ENCODE data around the gene NHEJ1.

Gene NHEJ1

DNA sequence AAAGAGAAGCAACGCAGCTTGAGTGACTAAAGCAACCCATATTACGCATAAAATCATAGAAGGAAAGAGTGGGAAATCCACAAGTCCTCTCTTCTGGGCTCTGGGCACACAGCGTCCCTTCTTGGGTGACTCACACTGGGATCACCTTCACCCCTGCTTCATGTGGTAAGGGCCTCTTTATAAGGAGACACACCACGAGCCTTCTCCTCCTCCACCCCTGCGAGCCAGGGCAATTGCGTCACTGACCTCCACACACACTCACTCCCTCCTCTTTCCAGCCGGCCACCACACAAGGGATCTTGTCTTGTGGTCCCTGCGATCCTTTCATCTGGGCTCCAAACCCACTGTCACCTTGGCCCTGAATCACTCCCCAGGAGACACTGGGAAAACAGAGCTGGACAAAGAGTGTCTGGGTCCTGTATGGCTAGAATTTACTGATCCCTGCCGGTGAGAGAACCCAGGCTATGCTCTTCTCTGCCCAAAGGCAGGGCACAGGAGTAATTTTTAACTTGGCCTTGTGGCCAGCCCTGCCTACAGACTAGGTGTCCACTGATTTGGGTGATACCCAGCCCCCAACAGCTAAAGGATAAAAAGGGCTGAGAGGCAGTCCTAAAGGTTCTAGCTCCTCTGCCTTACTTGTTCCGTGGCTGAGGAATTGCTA lies 35.3 kb downstream of the NHEJ1 start:
- in situ Hi-C loops (cut with MboI; ENCODE audit: low pct_unique_long_range_greater_than_20kb, low sequenced_read_pairs, unreplicated experiment) = no loop called here

DNA sequence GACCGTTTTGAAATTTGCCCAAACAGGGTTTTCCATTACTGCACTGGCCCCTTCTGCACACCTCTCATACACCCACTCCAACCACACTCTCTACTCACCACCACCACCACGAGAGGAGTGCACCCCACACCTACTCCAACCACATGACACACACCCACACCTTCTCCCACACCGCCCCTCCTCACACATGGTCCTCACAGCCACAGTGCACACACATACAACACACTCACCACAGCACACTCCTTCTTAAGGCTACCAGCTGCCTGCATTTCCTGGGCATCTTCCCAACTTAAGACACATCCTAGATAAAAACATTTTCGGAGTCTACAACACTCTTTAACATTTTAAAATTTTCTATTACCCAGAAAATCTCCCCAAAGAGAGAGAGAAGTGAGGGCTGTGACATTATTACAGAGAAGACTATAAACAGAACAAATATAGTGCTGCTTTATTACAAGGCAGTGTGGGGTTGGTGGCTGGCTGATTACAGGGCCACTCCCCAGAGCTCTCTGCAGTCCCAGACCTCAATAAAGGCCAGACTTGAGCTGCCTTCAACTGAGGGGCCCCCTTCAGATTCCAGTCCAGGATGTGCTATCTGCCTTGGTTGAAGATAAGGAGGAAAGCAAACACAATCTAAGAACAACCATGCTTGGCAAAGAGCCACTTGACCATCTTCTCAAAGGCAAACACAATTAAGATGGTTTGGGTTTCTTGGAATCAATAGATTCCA lies 36.1 kb downstream of the NHEJ1 start:
- DNase-seq (ENCODE audit: low spot score) = no peak
- in situ Hi-C loops (cut with MboI; ENCODE audit: low pct_unique_long_range_greater_than_20kb, low sequenced_read_pairs, unreplicated experiment) = no loop called here
- TF ChIP-seq, protein P1, sequence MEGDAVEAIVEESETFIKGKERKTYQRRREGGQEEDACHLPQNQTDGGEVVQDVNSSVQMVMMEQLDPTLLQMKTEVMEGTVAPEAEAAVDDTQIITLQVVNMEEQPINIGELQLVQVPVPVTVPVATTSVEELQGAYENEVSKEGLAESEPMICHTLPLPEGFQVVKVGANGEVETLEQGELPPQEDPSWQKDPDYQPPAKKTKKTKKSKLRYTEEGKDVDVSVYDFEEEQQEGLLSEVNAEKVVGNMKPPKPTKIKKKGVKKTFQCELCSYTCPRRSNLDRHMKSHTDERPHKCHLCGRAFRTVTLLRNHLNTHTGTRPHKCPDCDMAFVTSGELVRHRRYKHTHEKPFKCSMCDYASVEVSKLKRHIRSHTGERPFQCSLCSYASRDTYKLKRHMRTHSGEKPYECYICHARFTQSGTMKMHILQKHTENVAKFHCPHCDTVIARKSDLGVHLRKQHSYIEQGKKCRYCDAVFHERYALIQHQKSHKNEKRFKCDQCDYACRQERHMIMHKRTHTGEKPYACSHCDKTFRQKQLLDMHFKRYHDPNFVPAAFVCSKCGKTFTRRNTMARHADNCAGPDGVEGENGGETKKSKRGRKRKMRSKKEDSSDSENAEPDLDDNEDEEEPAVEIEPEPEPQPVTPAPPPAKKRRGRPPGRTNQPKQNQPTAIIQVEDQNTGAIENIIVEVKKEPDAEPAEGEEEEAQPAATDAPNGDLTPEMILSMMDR (IDR thresholded peaks at IDR 0.05; ENCODE audit: extremely low read depth, insufficient read depth, missing control alignments) = no peak

More for the DNA sequence above, 35.3 kb downstream of the NHEJ1 start:
- DNase-seq (ENCODE audit: low spot score) = no peak
- TF ChIP-seq, protein P1 (IDR thresholded peaks at IDR 0.05; ENCODE audit: extremely low read depth, insufficient read depth, missing control alignments) = no peak

DNA sequence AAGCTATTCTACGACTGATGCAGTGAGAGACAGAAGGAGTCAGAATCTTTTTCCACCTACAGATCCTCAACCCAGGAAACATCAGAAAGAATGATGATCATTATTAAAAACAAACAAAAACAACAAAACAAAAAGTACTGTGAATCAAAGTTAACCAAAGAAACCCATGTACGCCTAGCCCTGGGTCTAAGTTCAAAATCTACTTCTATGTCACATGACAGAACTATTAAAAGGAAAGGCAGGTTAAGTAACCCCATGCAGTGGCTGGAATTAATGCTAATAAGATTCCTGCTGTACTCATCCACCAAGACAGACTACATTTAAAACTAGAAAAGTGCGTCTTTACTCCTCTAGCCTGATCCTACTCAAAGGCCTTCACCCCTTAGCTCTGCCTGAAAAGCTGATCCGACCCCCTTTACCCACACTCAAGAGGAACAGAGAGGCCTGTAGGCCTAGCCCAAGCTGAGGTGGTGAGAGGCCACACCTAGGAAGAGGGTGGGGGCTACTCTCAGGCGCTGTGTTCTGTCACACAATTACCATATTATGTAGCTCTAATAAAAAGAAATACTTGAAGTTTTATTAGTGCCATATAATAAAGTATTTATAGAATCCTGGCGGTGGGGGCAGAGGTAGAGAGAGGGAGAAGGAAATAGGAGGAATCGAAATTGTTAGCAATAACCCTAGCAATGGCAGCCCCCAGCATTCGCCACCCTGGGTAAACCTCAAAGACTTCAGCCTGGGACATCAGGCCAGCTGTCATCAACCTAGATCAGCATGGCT lies 37.1 kb downstream of the NHEJ1 start:
- in situ Hi-C loops (cut with MboI; ENCODE audit: low pct_unique_long_range_greater_than_20kb, low sequenced_read_pairs, unreplicated experiment) = no loop called here
- DNase-seq (ENCODE audit: low spot score) = no peak
- TF ChIP-seq, protein P1 (IDR thresholded peaks at IDR 0.05; ENCODE audit: extremely low read depth, insufficient read depth, missing control alignments) = no peak

DNA sequence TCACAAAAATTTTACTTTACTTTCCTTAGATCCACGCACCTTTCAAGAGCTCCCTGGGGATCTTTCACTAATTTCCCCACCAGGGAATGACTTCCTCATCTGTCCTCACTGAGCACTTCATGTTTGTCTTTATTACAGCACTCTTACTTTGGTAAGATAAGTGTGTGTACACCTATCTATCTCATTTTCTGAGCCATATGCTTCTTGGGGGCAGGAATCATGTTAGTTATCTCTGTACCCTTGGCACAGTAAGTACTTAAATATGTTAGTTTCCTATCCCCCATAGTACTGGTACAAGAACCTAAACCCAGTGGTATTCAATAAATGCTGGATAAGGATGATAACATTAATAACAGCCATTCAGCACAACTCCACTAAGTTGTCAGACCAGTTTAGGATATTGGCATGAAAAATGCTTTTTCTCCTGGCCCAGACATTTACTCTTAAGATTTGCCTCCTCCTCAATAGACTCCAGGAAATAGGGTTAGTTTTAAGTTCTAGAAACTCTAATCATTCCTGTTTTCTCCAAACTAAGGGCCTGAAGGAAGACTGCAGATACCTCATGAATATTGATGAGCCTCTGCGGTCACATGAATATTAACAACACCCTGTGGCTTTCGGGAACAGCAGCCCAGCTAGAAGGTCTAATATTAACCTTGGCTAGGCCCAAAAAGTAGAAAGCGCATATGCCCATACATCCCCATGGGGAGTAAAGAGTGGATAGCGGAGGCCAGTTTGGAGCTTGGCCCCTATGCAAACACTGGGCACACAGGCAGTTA lies 38.2 kb downstream of the NHEJ1 start:
- no peak for DNase-seq (ENCODE audit: low spot score)
- in situ Hi-C loops (cut with MboI; ENCODE audit: low pct_unique_long_range_greater_than_20kb, low sequenced_read_pairs, unreplicated experiment) = no loop called here
- TF ChIP-seq, protein P1 (IDR thresholded peaks at IDR 0.05; ENCODE audit: extremely low read depth, insufficient read depth, missing control alignments) = no peak

DNA sequence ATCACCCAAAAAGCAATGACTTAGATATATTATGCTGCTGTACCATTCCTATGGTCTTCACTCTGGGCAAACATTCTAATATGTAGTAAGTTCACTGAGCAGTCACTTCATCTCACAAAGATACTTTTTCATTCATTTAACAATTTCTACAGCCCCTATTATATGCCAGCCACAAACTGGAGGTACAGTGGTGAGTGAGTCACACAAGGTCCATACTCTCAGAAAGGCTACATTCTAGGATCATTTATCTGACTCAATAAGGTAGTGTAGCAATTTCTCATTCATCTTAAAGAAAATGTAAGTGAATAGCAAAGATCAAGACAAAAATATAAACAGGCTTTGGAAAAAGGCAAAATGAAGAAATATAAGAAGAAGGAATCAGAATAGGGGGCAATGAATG lies 40.5 kb downstream of the NHEJ1 start:
- in situ Hi-C loops (cut with MboI; ENCODE audit: low pct_unique_long_range_greater_than_20kb, low sequenced_read_pairs, unreplicated experiment) = no loop called here
- no peak for DNase-seq (ENCODE audit: low spot score)

More for the DNA sequence above, 40.5 kb downstream of the NHEJ1 start:
- TF ChIP-seq, protein P1 (IDR thresholded peaks at IDR 0.05; ENCODE audit: extremely low read depth, insufficient read depth, missing control alignments) = no peak

Measured in GM13977 (cell line).